Cerebellar nuclear complex (tissue), 1 donor: ENCODE data around the gene ABL1.
"Not testable (repeated sequence)": the region's sequence is repeated elsewhere in the genome, so short reads cannot be mapped to it uniquely, and the experiment has no call there.

Experiments used
- DNase-seq, 2 experiments: peaks; one replicate each; lab custom pipeline; 2025; lab: John Stamatoyannopoulos, UW

The ABL1 gene

GRCh38 chr9:130834371-130835336, at the start of gene ABL1:
ABL1 (plus strand) TSS chr9:130835254; CDS start chr9:130835447, 193 bp downstream.
- DNase-seq = no peak

- DNase-seq = no peak
Observed at GRCh38 chr9:130785940-130786508, 49.0 kb upstream of the ABL1 start.

- no peak for DNase-seq
Observed at GRCh38 chr9:130786526-130786925, 48.5 kb upstream of the ABL1 start.

GRCh38 chr9:130789747-130790672, 45.0 kb upstream of the ABL1 start:
- DNase-seq = no peak

- no peak for DNase-seq
Observed at GRCh38 chr9:130791303-130791894, 43.7 kb upstream of the ABL1 start.

- no peak for DNase-seq
Observed at GRCh38 chr9:130793589-130793988, 41.5 kb upstream of the ABL1 start.

GRCh38 chr9:130794021-130794420, 41.0 kb upstream of the ABL1 start:
- not testable (repeated sequence) for DNase-seq

- not testable (repeated sequence) for DNase-seq
Observed at GRCh38 chr9:130794423-130794822, 40.6 kb upstream of the ABL1 start.

- DNase-seq = no peak
Observed at GRCh38 chr9:130794923-130795495, 40.0 kb upstream of the ABL1 start.

- DNase-seq = not testable (repeated sequence)
Observed at GRCh38 chr9:130803116-130803515, 31.9 kb upstream of the ABL1 start.

- no peak for DNase-seq
Observed at GRCh38 chr9:130805510-130806326, 29.3 kb upstream of the ABL1 start.

- DNase-seq = no peak
Observed at GRCh38 chr9:130806327-130806716, 28.7 kb upstream of the ABL1 start.

GRCh38 chr9:130810609-130811136, 24.4 kb upstream of the ABL1 start:
- no peak for DNase-seq

- no peak for DNase-seq
Observed at GRCh38 chr9:130815242-130815808, 19.7 kb upstream of the ABL1 start.

GRCh38 chr9:130817914-130818313, 17.1 kb upstream of the ABL1 start:
- DNase-seq = no peak

GRCh38 chr9:130820135-130820738, 14.8 kb upstream of the ABL1 start:
- DNase-seq = no peak

- DNase-seq = no peak
Observed at GRCh38 chr9:130823435-130823834, 11.6 kb upstream of the ABL1 start.

- no peak for DNase-seq
Observed at GRCh38 chr9:130824079-130824478, 11.0 kb upstream of the ABL1 start.

GRCh38 chr9:130824643-130825350, 10.3 kb upstream of the ABL1 start:
- DNase-seq = no peak
